HepG2 (cell line): ENCODE results near the gene PDP2. TPM values are rescaled to one million over a fixed set of nuclear protein-coding genes. Genes with fewer than 3 reads are reported as not detected.

Source experiments
- ATAC-seq: fragments of 200-7000 bp; cut with Tn5 transposase; 3 replicates; pipeline ENCODE4 v1.9.1; 2020; ENCODE audit warnings: mild to moderate bottlenecking, moderate library complexity
- BruUV-seq: library from RNA; stranded (reverse); fragments of 400-500 nt; replicated peaks from 2 replicates; lab custom pipeline; 2021; lab: Mats Ljungman, UMichigan
- CTCF ChIA-PET: fragments of 300-600 bp; formaldehyde crosslinking; extraction: SDS; loops from one replicate; lab custom pipeline; 2021; ENCODE audit warnings: low total read pairs, inconsistent platforms, low intra/inter-chr PET ratio; lab: Yijun Ruan, JAX
- POLR2A ChIA-PET: fragments of 350-600 bp; sonication (Branson Sonifier 250); formaldehyde crosslinking; loops from one replicate; lab custom pipeline; 2020; ENCODE audit warnings: antibody characterized with exemption, inconsistent platforms; lab: Yijun Ruan, JAX
- DNase-seq: peaks from one replicate; pipeline ENCODE4 v3.0.0-alpha.2; 2015; ENCODE audit warnings: low spot score
- FAIRE-seq: peaks from 3 replicates; lab custom pipeline; 2011; peaks lifted over from hg19 to GRCh38; lab: Jason Lieb, UNC
- H2AFZ ChIP-seq: one replicate; pipeline ENCODE4 v1.6.1; 2011; ENCODE audit warnings: low read length, inconsistent platforms
- H3K27ac ChIP-seq: fragments of 300-600 bp; 3 replicates; pipeline ENCODE4 v1.8.0; 2011; ENCODE audit warnings: mixed run types, mild to moderate bottlenecking, mixed read lengths, low read length, inconsistent platforms; ENCODE audit not compliant: insufficient read depth; ENCODE audit errors: extremely low read length
- H3K27me3 ChIP-seq, 2 experiments: fragments of 200-600 bp in 1 of 2; 2 replicates in 1 of 2; 3 replicates in 1 of 2; pipeline versions ENCODE4 v1.6.0 to v1.8.0; 2011; ENCODE audit warnings: low read length in 2 of 2, mild to moderate bottlenecking in 2 of 2, moderate library complexity in 2 of 2, inconsistent platforms in 1 of 2; ENCODE audit not compliant: insufficient read depth in 2 of 2, control insufficient read depth in 1 of 2
- H3K36me3 ChIP-seq, 2 experiments: fragments of 200-600 bp in 1 of 2; replicated peaks in 1 of 2; 2 replicates in 1 of 2; 3 replicates in 1 of 2; pipeline versions ENCODE4 v1.5.1 to v1.8.0; 2011; ENCODE audit warnings: low read length in 2 of 2, inconsistent platforms in 1 of 2; ENCODE audit not compliant: insufficient read depth in 2 of 2, control insufficient read depth in 1 of 2
- H3K4me1 ChIP-seq: 2 replicates; pipeline ENCODE4 v1.5.1; 2012; ENCODE audit warnings: low read length, inconsistent platforms; ENCODE audit not compliant: insufficient read depth
- H3K4me2 ChIP-seq: 2 replicates; pipeline ENCODE4 v1.6.0; 2011; ENCODE audit warnings: low read depth, low read length, inconsistent platforms
- H3K4me3 ChIP-seq, 3 experiments: fragments of 200-600 bp in 1 of 3; sonication (generic), shearing (Covaris generic) in 1 of 3; replicated peaks in 1 of 3; 2 replicates each; pipeline ENCODE4 v1.5.1; 2011 to 2016; ENCODE audit warnings: low read length in 3 of 3, inconsistent platforms in 2 of 3, low read depth in 2 of 3, mild to moderate bottlenecking in 2 of 3, control low read depth in 1 of 3, mixed read lengths in 1 of 3; ENCODE audit not compliant: insufficient read depth in 1 of 3
- H3K79me2 ChIP-seq: one replicate; pipeline ENCODE4 v1.6.1; 2011; ENCODE audit warnings: low read length, inconsistent platforms; ENCODE audit not compliant: insufficient read depth
- H3K9ac ChIP-seq: 2 replicates; pipeline ENCODE4 v1.6.0; 2011; ENCODE audit warnings: mild to moderate bottlenecking, low read depth, low read length, inconsistent platforms; ENCODE audit not compliant: insufficient read depth
- H3K9me3 ChIP-seq: 2 replicates; pipeline ENCODE4 v1.5.1; 2012; ENCODE audit warnings: mild to moderate bottlenecking, low read length
- H4K20me1 ChIP-seq: 2 replicates; pipeline ENCODE4 v1.6.0; 2011; ENCODE audit warnings: inconsistent platforms, mild to moderate bottlenecking, low read length, moderate library complexity; ENCODE audit not compliant: insufficient read depth
- CCDC6 ChIP-seq: sonication (generic); formaldehyde crosslinking; IDR thresholded peaks from 2 replicates; pipeline ENCODE4 v1.8.1; 2022; ENCODE audit warnings: mild to moderate bottlenecking, missing genetic modification reagents, moderate library complexity
- HOXA7 ChIP-seq: sonication (generic); formaldehyde crosslinking; IDR thresholded peaks from 2 replicates; pipeline ENCODE4 v1.8.1; 2022; ENCODE audit warnings: mild to moderate bottlenecking, missing genetic modification reagents, moderate library complexity
- MAZ ChIP-seq, 2 experiments: sonication (generic) in 1 of 2; formaldehyde crosslinking in 1 of 2; IDR thresholded peaks; 2 replicates each; pipeline versions ENCODE4 v1.5.0 to v1.6.1; 2012 to 2020; ENCODE audit warnings: low read depth in 2 of 2, mild to moderate bottlenecking in 2 of 2, borderline replicate concordance in 1 of 2, improper control_type of control experiment in 1 of 2, low read length in 1 of 2, missing genetic modification reagents in 1 of 2, moderate library complexity in 1 of 2
- MIER2 ChIP-seq: IDR thresholded peaks from 2 replicates; pipeline ENCODE4 v1.6.1; 2016; ENCODE audit warnings: missing biosample characterization, missing genetic modification reagents
- NFE2L2 ChIP-seq: fragments of 150-350 bp; IDR thresholded peaks from 2 replicates; pipeline ENCODE4 v1.6.1; 2014; ENCODE audit warnings: low read length
- REST ChIP-seq, 2 experiments: IDR thresholded peaks; 2 replicates each; pipeline ENCODE4 v1.6.1; 2011 to 2012; ENCODE audit warnings: low read length in 2 of 2, borderline replicate concordance in 1 of 2, low read depth in 1 of 2, mild to moderate bottlenecking in 1 of 2, moderate library complexity in 1 of 2
- RNF2 ChIP-seq: fragments of 450-650 bp; conservative IDR thresholded peaks from 2 replicates; pipeline ENCODE4 v1.6.1; 2016; ENCODE audit warnings: low read depth
- SCMH1 ChIP-seq: sonication (generic); formaldehyde crosslinking; IDR thresholded peaks from 2 replicates; pipeline ENCODE4 v1.9.0; 2021; ENCODE audit warnings: missing genetic modification reagents, mild to moderate bottlenecking, borderline replicate concordance
- TEAD3 ChIP-seq: optimal IDR thresholded peaks from 2 replicates; pipeline ENCODE3; 2016; ENCODE audit warnings: borderline replicate concordance
- ZBTB21 ChIP-seq: sonication (generic); formaldehyde crosslinking; IDR thresholded peaks from 2 replicates; pipeline ENCODE4 v1.4.0; 2020; ENCODE audit warnings: missing genetic modification reagents
- ZNF414 ChIP-seq: sonication (generic); formaldehyde crosslinking; IDR thresholded peaks from 2 replicates; pipeline ENCODE4 v1.5.0; 2020; ENCODE audit warnings: missing genetic modification reagents
- ZNF576 ChIP-seq: sonication (generic); formaldehyde crosslinking; IDR thresholded peaks from 2 replicates; pipeline ENCODE4 v1.4.0; 2020; ENCODE audit warnings: mild to moderate bottlenecking, missing genetic modification reagents
- ZNF839 ChIP-seq: sonication (generic); formaldehyde crosslinking; IDR thresholded peaks from 2 replicates; pipeline ENCODE4 v1.4.0; 2020; ENCODE audit warnings: missing genetic modification reagents, mild to moderate bottlenecking, borderline replicate concordance
- WGBS: methylation state at CpG from one replicate; pipeline ENCODE4 v1.1.6; 2017; ENCODE audit warnings: low lambda C conversion rate; 5-methylcytosine and 5-hydroxymethylcytosine counted together
- in situ Hi-C: cut with HindIII; loops from 2 replicates; pipeline ENCODE4 v1.10.0; 2017; ENCODE audit warnings: low pct_unique_long_range_greater_than_20kb; ENCODE audit not compliant: extremely low pct_ligation_motif_present
- intact Hi-C: fragments of 100-400 bp; cut with micrococcal nuclease; formaldehyde crosslinking; loops from one replicate; pipeline ENCODE4 v1.10.0; 2022; ENCODE audit not compliant: unreplicated experiment
- polyA plus RNA-seq, 8 experiments: library from polyadenylated mRNA; depleted of rRNA in 3 of 8; stranded (reverse) in 7 of 8; unstranded in 1 of 8; fragments of >200 nt; fragmentation: Illumina TruSeq in 4 of 8; extraction: Trizol in 4 of 8; gene quantifications; 2 replicates each; pipeline versions ENCODE4 v1.2.1 to v1.2.3, GENCODE V29; 2011 to 2016; ENCODE audit warnings: low read depth in 4 of 8, missing spikeins in 1 of 8, mixed read lengths in 1 of 8; ENCODE audit not compliant: insufficient read depth in 1 of 8
- total RNA-seq, 5 experiments: library from RNA; depleted of rRNA; stranded (reverse); fragments of >200 nt; fragmentation: Illumina TruSeq; extraction: Trizol; gene quantifications; 2 replicates each; pipeline ENCODE4 v1.2.3, GENCODE V29; 2016; ENCODE audit warnings: low read depth in 1 of 5

PDP2 gene
- total and polyA plus RNA-seq, 2 of the 13 experiments (the other 11 are each of a cell fraction or from before 2014, with no cell fraction given) = 12.8 to 15.8 TPM

GRCh38 chr16:66913081-66913480, 32.8 kb downstream of the PDP2 start:
- WGBS = 58% methylated on average over 9 of the region's 10 CpGs
- Histone ChIP-seq H2AFZ (no peak overlapping the region), H3K27ac (no peak overlapping the region), H3K4me3 (no peak overlapping the region), H3K4me2 (no peak overlapping the region)
- BruUV-seq = no TSS peak
- POLR2A ChIA-PET = no interaction called here
- TF ChIP-seq REST (IDR thresholded peaks at IDR 0.05; ENCODE audit: borderline replicate concordance in 1 of 2, low read depth in 1 of 2, low read length in 2 of 2) = peak; percentile 59 to 88
- no peak for TF ChIP-seq ZNF414
- TF ChIP-seq ZNF576 = no peak
- no peak for TF ChIP-seq ZBTB21 (CRISPR knock-in tag)
- no peak for TF ChIP-seq NFE2L2
- no peak for TF ChIP-seq HOXA7 (CRISPR knock-in tag)
- TF ChIP-seq TEAD3 (CRISPR knock-in tag) = no peak
- TF ChIP-seq MIER2 = peak; percentile 58; the same call in 1 of the 2 replicates
- no peak for TF ChIP-seq MAZ (IDR thresholded peaks at IDR 0.05; ENCODE audit: borderline replicate concordance, low read depth, low read length)
- TF ChIP-seq MAZ (CRISPR knock-in tag; IDR thresholded peaks at IDR 0.05; ENCODE audit: low read depth) = no peak
- TF ChIP-seq CCDC6 (CRISPR knock-in tag) = no peak
- TF ChIP-seq ZNF839 (CRISPR knock-in tag) = no peak
- TF ChIP-seq SCMH1 (CRISPR knock-in tag) = no peak
- no peak for TF ChIP-seq RNF2
- TF ChIP-seq, all 625 proteins: peak for 2
- Histone ChIP-seq H3K27me3 (no peaks in the 10 kb centered on the region; a peak in 1 of 5 replicates), H3K9me3 (no peaks in the 10 kb centered on the region), H3K79me2 (no peaks in the 10 kb centered on the region), H4K20me1 (no peaks in the 10 kb centered on the region), H3K36me3 (no peaks in the 10 kb centered on the region), H3K4me1 (peaks cover 25% of the 10 kb centered on the region), H3K9ac (no peak overlapping the region)
- intact Hi-C loops = no loop called here
- CTCF ChIA-PET = no interaction called here
- FAIRE-seq = no peak
- ATAC-seq = no peak
- in situ Hi-C loops = no loop called here
- no peak for DNase-seq
